ENCODE data around the gene KRTAP12-2. TPM values are rescaled to one million over a fixed set of nuclear protein-coding genes. Genes with fewer than 3 reads are reported as not detected.

The KRTAP12-2 gene
- total and polyA plus RNA-seq, 2 donors (not counting 3 experiments of a cell fraction or from before 2014, with no cell fraction given), result not detected

DNA sequence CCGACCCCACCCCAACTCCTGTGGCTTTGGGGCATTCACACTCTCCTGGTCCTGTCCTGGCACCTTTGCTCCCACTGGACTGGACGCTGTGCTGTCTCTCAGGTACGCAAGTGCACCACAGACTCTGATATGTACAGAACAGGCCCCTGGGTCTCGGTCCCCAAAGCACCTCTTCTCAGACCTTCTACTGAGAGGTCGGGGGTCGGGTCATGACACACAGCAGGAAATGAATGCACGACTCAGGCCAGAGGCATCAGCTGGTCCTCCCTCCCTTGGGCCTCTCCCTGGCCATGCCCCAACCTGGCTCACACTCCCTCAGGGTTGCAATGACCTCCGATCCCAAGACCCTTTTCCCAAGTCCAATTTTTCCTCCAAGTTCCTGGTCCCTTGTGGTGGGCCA lies 28.5 kb upstream of the KRTAP12-2 start:
- H3K4me1 ChIP-seq (ENCODE audit: control insufficient read depth, extremely low read depth, insufficient read depth, low read length), result no peaks in the 10 kb centered on the region
- H2AFZ ChIP-seq (ENCODE audit: low read depth, low read length), result no peak overlapping the region
- no peaks in the 10 kb centered on the region for H3K36me3 ChIP-seq (ENCODE audit: control insufficient read depth in 2 of 2, extremely low read depth in 1 of 2, insufficient read depth in 2 of 2, low read length in 2 of 2)
- H3K27me3 ChIP-seq (ENCODE audit: control insufficient read depth in 2 of 2, insufficient read depth in 2 of 2, low read length in 2 of 2), result peaks cover 19 to 31% of the 10 kb centered on the region in 2 experiments
- TF ChIP-seq POLR2A (IDR thresholded peaks at IDR 0.05; ENCODE audit: low read depth, low read length), result no peak
- TF ChIP-seq MYC (IDR thresholded peaks at IDR 0.05; ENCODE audit: low read depth, low read length), result no peak
- no peak for TF ChIP-seq FOS (IDR thresholded peaks at IDR 0.05; ENCODE audit: borderline replicate concordance, insufficient read depth, low read length)
- TF ChIP-seq EZH2 (IDR thresholded peaks at IDR 0.05; ENCODE audit: borderline replicate concordance, low read depth, low read length, severe bottlenecking), result no peak
- TF ChIP-seq, protein P1, sequence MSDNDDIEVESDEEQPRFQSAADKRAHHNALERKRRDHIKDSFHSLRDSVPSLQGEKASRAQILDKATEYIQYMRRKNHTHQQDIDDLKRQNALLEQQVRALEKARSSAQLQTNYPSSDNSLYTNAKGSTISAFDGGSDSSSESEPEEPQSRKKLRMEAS (IDR thresholded peaks at IDR 0.05; ENCODE audit: insufficient read depth, insufficient read length), result no peak
- intact Hi-C loops (cut with micrococcal nuclease), result no loop called here
- ChIA-PET CTCF (interaction anchor here (1.0 kb wide), 1 partner anchor 11 kb away, joined by 3 read pairs; no protein-coding TSS in a partner anchor), POLR2A (no interaction called here)
- dilution Hi-C loops (cut with MboI; ENCODE audit: extremely low pct_ligation_motif_present, low sequenced_read_pairs), result no loop called here
- H3K9ac ChIP-seq (replicated peaks; ENCODE audit: extremely low read depth, insufficient read depth, low read length), result no peak overlapping the region
- no peak overlapping the region for H3K4me2 ChIP-seq (ENCODE audit: insufficient read depth, low read length)
- H3K79me2 ChIP-seq (ENCODE audit: control insufficient read depth, insufficient read depth, low read length), result no peaks in the 10 kb centered on the region
- no peak for FAIRE-seq
- H3K27ac ChIP-seq (ENCODE audit: insufficient read depth, low read depth, low read length), result no peak overlapping the region
- H3K9me3 ChIP-seq (replicated peaks; ENCODE audit: control insufficient read depth, insufficient read depth, low read length), result no peaks in the 10 kb centered on the region
- H4K20me1 ChIP-seq (replicated peaks; ENCODE audit: control insufficient read depth, extremely low read depth, insufficient read depth, low read length), result no peaks in the 10 kb centered on the region
- no peaks in the 10 kb centered on the region for H3K9me1 ChIP-seq (replicated peaks; ENCODE audit: control insufficient read depth, extremely low read depth, insufficient read depth, low read length)
- H3K4me3 ChIP-seq (replicated peaks in 1 of 3; ENCODE audit: insufficient read depth in 1 of 3, low read depth in 1 of 3, low read length in 3 of 3), result no peak overlapping the region
- no peak for DNase-seq (ENCODE audit: low read depth, low spot score)
- BruUV-seq (replicated peaks), result no TSS peak

DNA sequence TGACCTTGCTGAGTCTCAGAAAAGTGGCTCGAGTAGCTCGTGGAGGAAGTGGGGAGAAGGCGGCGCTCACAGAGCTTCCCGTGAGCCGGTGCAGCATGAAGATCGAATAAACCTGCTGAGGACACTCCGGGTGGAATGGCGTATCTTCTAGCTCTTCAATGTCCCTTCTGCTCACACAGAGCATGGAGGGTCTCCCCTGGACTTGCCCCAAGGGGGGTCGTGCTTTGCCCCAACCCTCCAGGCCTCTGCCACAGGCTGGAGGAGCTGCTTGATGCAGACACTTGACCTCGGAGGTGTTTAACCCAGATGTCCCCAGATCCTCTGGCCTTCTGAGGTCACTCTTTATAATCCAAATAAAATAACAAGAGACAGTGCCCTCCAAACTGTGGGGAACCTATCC lies 28.0 kb upstream of the KRTAP12-2 start:
- Histone ChIP-seq H3K9me3 (replicated peaks; ENCODE audit: control insufficient read depth, insufficient read depth, low read length) (no peaks in the 10 kb centered on the region), H3K4me3 (replicated peaks in 1 of 3; ENCODE audit: insufficient read depth in 1 of 3, low read depth in 1 of 3, low read length in 3 of 3) (no peak overlapping the region), H4K20me1 (replicated peaks; ENCODE audit: control insufficient read depth, extremely low read depth, insufficient read depth, low read length) (no peaks in the 10 kb centered on the region), H3K9me1 (replicated peaks; ENCODE audit: control insufficient read depth, extremely low read depth, insufficient read depth, low read length) (no peaks in the 10 kb centered on the region), H3K27me3 (ENCODE audit: control insufficient read depth in 2 of 2, insufficient read depth in 2 of 2, low read length in 2 of 2) (peaks cover 17 to 31% of the 10 kb centered on the region in 2 experiments), H3K79me2 (ENCODE audit: control insufficient read depth, insufficient read depth, low read length) (no peaks in the 10 kb centered on the region), H3K27ac (ENCODE audit: insufficient read depth, low read depth, low read length) (no peak overlapping the region), H3K9ac (replicated peaks; ENCODE audit: extremely low read depth, insufficient read depth, low read length) (no peak overlapping the region), H2AFZ (ENCODE audit: low read depth, low read length) (no peak overlapping the region), H3K4me2 (ENCODE audit: insufficient read depth, low read length) (no peak overlapping the region), H3K4me1 (ENCODE audit: control insufficient read depth, extremely low read depth, insufficient read depth, low read length) (no peaks in the 10 kb centered on the region), H3K36me3 (ENCODE audit: control insufficient read depth in 2 of 2, extremely low read depth in 1 of 2, insufficient read depth in 2 of 2, low read length in 2 of 2) (no peaks in the 10 kb centered on the region)
- DNase-seq (ENCODE audit: low read depth, low spot score) (no peak), FAIRE-seq (no peak)
- dilution Hi-C loops (cut with MboI; ENCODE audit: extremely low pct_ligation_motif_present, low sequenced_read_pairs), result no loop called here
- POLR2A ChIA-PET, result no interaction called here
- CTCF ChIA-PET, result interaction anchor here (1.0 kb wide), 1 partner anchor 11 kb away, joined by 3 read pairs; no protein-coding TSS in a partner anchor
- TF ChIP-seq, protein P1 (IDR thresholded peaks at IDR 0.05; ENCODE audit: insufficient read depth, insufficient read length), result no peak
- no peak for TF ChIP-seq FOS (IDR thresholded peaks at IDR 0.05; ENCODE audit: borderline replicate concordance, insufficient read depth, low read length)
- TF ChIP-seq EZH2 (IDR thresholded peaks at IDR 0.05; ENCODE audit: borderline replicate concordance, low read depth, low read length, severe bottlenecking), result no peak
- TF ChIP-seq POLR2A (IDR thresholded peaks at IDR 0.05; ENCODE audit: low read depth, low read length), result no peak
- TF ChIP-seq GATA2 (IDR thresholded peaks at IDR 0.05; ENCODE audit: insufficient read depth, insufficient read length, low read depth, low read length), result no peak
- no peak for TF ChIP-seq MYC (IDR thresholded peaks at IDR 0.05; ENCODE audit: low read depth, low read length)
- no peak for TF ChIP-seq POLR2AphosphoS5 (IDR thresholded peaks at IDR 0.05; ENCODE audit: insufficient read depth, low read depth, low read length)
- no peak for TF ChIP-seq JUN (IDR thresholded peaks at IDR 0.05; ENCODE audit: borderline replicate concordance, insufficient read depth, insufficient read length, low read depth)
- TF ChIP-seq, protein P2, sequence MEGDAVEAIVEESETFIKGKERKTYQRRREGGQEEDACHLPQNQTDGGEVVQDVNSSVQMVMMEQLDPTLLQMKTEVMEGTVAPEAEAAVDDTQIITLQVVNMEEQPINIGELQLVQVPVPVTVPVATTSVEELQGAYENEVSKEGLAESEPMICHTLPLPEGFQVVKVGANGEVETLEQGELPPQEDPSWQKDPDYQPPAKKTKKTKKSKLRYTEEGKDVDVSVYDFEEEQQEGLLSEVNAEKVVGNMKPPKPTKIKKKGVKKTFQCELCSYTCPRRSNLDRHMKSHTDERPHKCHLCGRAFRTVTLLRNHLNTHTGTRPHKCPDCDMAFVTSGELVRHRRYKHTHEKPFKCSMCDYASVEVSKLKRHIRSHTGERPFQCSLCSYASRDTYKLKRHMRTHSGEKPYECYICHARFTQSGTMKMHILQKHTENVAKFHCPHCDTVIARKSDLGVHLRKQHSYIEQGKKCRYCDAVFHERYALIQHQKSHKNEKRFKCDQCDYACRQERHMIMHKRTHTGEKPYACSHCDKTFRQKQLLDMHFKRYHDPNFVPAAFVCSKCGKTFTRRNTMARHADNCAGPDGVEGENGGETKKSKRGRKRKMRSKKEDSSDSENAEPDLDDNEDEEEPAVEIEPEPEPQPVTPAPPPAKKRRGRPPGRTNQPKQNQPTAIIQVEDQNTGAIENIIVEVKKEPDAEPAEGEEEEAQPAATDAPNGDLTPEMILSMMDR (IDR thresholded peaks at IDR 0.05; ENCODE audit: extremely low read depth in 1 of 2, insufficient read depth in 1 of 2, low read depth in 1 of 2, low read length in 2 of 2), result no peak
- no TSS peak for BruUV-seq (replicated peaks)
- intact Hi-C loops (cut with micrococcal nuclease), result no loop called here

Data from endothelial cell of umbilical vein (primary cell).